Measurements from ENCODE around the gene HLA-C. TPM values are rescaled to one million over a fixed set of nuclear protein-coding genes. Genes with fewer than 3 reads are reported as not detected.
"Not testable (repeated sequence)": the region's sequence is repeated elsewhere in the genome, so short reads cannot be mapped to it uniquely, and the experiment has no call there.

Gene HLA-C
- total RNA-seq, 3 donors from 2014 or later (not counting 1 experiment from before 2014, with no cell fraction given), result 2,828 to 3,894 (median 3,245) TPM

DNA sequence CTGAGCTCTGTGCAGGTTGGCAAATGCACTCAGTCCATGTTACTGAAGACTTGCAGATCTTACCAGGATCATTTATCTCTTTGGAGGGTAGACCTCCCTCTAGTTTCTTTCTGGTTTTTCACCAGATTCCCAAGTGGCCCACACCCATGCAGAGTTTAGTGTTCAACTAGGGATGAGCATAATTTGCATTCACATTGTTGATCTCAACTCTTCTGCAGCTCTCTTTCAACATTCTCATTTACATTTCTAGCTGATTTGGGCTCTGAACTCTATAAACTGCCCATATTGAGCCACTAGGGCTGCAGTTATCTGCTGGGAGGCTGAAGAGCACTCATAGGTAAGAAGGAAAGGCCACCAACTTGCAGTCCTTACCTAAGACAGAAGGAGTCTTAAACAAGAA, 17.9 kb upstream of the HLA-C start:
- H3K9me3 Mint-ChIP-seq, result no peaks in the 10 kb centered on the region
- intact Hi-C loops (cut with micrococcal nuclease), result no loop called here
- peak overlapping the region in 1 of 2 donors; percentile 70 for H3K27ac Mint-ChIP-seq
- no peak for ATAC-seq
- DNase-seq, result no peak
- Histone ChIP-seq H3K36me3 (ENCODE audit: control insufficient read depth, insufficient read depth, low read length) (no peaks in the 10 kb centered on the region), H3K27ac (ENCODE audit: low read length) (no peak overlapping the region), H3K9me3 (ENCODE audit: control insufficient read depth, insufficient read depth, low read length) (no peaks in the 10 kb centered on the region), H3K4me1 (ENCODE audit: control insufficient read depth, insufficient read depth, low read length) (no peaks in the 10 kb centered on the region), H3K27me3 (ENCODE audit: control insufficient read depth, insufficient read depth, low read length) (peaks cover 11% of the 10 kb centered on the region), H3K4me3 (ENCODE audit: low read length) (no peak overlapping the region)
- H3K27me3 Mint-ChIP-seq (ENCODE audit: low read depth in 2 of 2), result peaks cover 16 to 48% of the 10 kb centered on the region in 2 donors
- TF ChIP-seq, protein P1, sequence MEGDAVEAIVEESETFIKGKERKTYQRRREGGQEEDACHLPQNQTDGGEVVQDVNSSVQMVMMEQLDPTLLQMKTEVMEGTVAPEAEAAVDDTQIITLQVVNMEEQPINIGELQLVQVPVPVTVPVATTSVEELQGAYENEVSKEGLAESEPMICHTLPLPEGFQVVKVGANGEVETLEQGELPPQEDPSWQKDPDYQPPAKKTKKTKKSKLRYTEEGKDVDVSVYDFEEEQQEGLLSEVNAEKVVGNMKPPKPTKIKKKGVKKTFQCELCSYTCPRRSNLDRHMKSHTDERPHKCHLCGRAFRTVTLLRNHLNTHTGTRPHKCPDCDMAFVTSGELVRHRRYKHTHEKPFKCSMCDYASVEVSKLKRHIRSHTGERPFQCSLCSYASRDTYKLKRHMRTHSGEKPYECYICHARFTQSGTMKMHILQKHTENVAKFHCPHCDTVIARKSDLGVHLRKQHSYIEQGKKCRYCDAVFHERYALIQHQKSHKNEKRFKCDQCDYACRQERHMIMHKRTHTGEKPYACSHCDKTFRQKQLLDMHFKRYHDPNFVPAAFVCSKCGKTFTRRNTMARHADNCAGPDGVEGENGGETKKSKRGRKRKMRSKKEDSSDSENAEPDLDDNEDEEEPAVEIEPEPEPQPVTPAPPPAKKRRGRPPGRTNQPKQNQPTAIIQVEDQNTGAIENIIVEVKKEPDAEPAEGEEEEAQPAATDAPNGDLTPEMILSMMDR (IDR thresholded peaks at IDR 0.05), result no peak
- H3K36me3 Mint-ChIP-seq, result no peaks in the 10 kb centered on the region
- no peak overlapping the region for H3K4me3 Mint-ChIP-seq
- H3K4me1 Mint-ChIP-seq, result peaks cover 5 to 10% of the 10 kb centered on the region in 2 donors

DNA sequence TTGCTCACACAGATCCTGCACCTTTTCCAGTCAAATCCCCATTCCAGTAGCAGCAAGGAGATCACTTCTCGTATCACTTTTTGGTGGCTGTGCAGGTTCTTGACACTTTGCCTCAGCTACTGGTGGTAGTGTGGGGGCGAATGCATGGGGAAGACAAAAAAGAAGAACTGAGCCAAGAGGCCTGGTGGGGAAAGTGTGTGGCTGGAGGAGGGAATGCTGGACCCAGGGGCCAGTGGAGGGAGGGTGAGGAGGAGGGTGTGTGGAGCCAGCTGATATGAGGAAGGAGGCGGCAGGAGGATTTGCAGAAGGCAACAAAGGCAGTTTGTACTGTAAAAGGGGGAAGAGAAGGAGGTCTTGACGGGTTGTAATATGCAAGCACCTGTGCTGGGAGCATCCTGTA, 15.7 kb upstream of the HLA-C start:
- H3K36me3 ChIP-seq (ENCODE audit: control insufficient read depth, insufficient read depth, low read length), result no peaks in the 10 kb centered on the region
- Mint-ChIP-seq H3K36me3 (no peaks in the 10 kb centered on the region), H3K4me3 (no peak overlapping the region), H3K4me1 (peaks cover 5 to 10% of the 10 kb centered on the region in 2 donors), H3K27ac (no peak overlapping the region), H3K9me3 (no peaks in the 10 kb centered on the region), H3K27me3 (ENCODE audit: low read depth in 2 of 2) (peaks cover 13 to 27% of the 10 kb centered on the region in 2 donors)
- ATAC-seq, result no peak
- no peak overlapping the region for H3K4me3 ChIP-seq (ENCODE audit: low read length)
- no peaks in the 10 kb centered on the region for H3K4me1 ChIP-seq (ENCODE audit: control insufficient read depth, insufficient read depth, low read length)
- DNase-seq, result no peak
- no peak overlapping the region for H3K27ac ChIP-seq (ENCODE audit: low read length)
- H3K9me3 ChIP-seq (ENCODE audit: control insufficient read depth, insufficient read depth, low read length), result no peaks in the 10 kb centered on the region
- TF ChIP-seq, protein P1 (IDR thresholded peaks at IDR 0.05), result no peak
- 90% methylated on average over 4 of the region's 4 CpGs for WGBS (ENCODE audit: insufficient coverage)
- peaks cover 3% of the 10 kb centered on the region for H3K27me3 ChIP-seq (ENCODE audit: control insufficient read depth, insufficient read depth, low read length)
- intact Hi-C loops (cut with micrococcal nuclease), result no loop called here

DNA sequence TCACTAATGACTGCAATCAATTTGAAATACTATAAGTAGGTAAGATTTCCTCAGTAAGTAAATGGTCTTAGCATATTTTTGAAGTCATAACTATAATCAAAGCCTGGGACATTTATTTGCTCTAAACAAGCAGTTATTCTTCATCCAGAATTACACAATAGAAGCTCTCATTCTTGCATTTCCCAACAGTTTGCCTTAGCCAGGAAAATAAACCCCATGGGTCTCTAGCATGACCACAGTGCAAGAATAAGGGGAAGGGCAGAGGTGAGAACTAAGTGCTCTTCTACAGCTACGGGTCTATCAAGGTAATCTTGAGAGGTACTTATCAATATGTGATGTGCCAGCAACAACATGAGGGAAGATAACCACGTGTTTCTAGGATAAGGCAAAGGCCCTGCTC, 14.1 kb upstream of the HLA-C start:
- DNase-seq, result no peak
- Mint-ChIP-seq H3K27me3 (ENCODE audit: low read depth in 2 of 2) (peaks cover 6 to 13% of the 10 kb centered on the region in 2 donors), H3K9me3 (no peaks in the 10 kb centered on the region), H3K4me1 (peaks cover 5 to 10% of the 10 kb centered on the region in 2 donors), H3K36me3 (no peaks in the 10 kb centered on the region), H3K27ac (no peak overlapping the region), H3K4me3 (no peak overlapping the region)
- no peaks in the 10 kb centered on the region for H3K4me1 ChIP-seq (ENCODE audit: control insufficient read depth, insufficient read depth, low read length)
- WGBS (ENCODE audit: insufficient coverage), result 86% methylated on average over 2 of the region's 2 CpGs
- H3K9me3 ChIP-seq (ENCODE audit: control insufficient read depth, insufficient read depth, low read length), result no peaks in the 10 kb centered on the region
- TF ChIP-seq, protein P1 (IDR thresholded peaks at IDR 0.05), result no peak
- no peaks in the 10 kb centered on the region for H3K36me3 ChIP-seq (ENCODE audit: control insufficient read depth, insufficient read depth, low read length)
- ATAC-seq, result no peak
- intact Hi-C loops (cut with micrococcal nuclease), result no loop called here
- no peaks in the 10 kb centered on the region for H3K27me3 ChIP-seq (ENCODE audit: control insufficient read depth, insufficient read depth, low read length)
- H3K27ac ChIP-seq (ENCODE audit: low read length), result no peak overlapping the region
- H3K4me3 ChIP-seq (ENCODE audit: low read length), result no peak overlapping the region

DNA sequence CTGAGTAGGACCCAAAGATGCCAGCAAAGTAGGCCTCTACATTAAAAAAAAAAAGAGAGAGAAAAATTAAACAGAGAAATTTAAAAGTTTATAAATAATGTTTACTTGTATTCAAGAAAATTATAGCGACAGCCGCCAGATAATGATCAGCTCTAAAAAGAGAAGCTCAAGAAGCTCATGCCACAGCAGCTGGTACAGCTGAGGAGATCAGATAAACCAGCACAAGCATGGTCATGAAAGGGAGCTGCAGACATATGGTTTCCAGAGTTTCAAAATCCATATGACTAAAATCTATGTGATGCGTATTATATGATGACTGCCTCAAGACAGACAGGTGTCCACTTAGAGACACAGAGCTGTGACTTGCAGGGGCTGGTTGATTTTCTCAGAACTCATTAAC, 13.6 kb upstream of the HLA-C start:
- 50% methylated on average over 3 of the region's 3 CpGs for WGBS (ENCODE audit: insufficient coverage)
- TF ChIP-seq, protein P1 (IDR thresholded peaks at IDR 0.05), result no peak
- Mint-ChIP-seq H3K36me3 (no peaks in the 10 kb centered on the region), H3K4me3 (no peak overlapping the region), H3K9me3 (no peaks in the 10 kb centered on the region), H3K4me1 (peaks cover 5 to 10% of the 10 kb centered on the region in 2 donors), H3K27ac (no peak overlapping the region), H3K27me3 (ENCODE audit: low read depth in 2 of 2) (peaks cover 6 to 13% of the 10 kb centered on the region in 2 donors)
- ATAC-seq (no peak), DNase-seq (no peak)
- H3K4me1 ChIP-seq (ENCODE audit: control insufficient read depth, insufficient read depth, low read length), result no peaks in the 10 kb centered on the region
- H3K9me3 ChIP-seq (ENCODE audit: control insufficient read depth, insufficient read depth, low read length), result no peaks in the 10 kb centered on the region
- H3K27ac ChIP-seq (ENCODE audit: low read length), result no peak overlapping the region
- no peaks in the 10 kb centered on the region for H3K27me3 ChIP-seq (ENCODE audit: control insufficient read depth, insufficient read depth, low read length)
- H3K4me3 ChIP-seq (ENCODE audit: low read length), result no peak overlapping the region
- H3K36me3 ChIP-seq (ENCODE audit: control insufficient read depth, insufficient read depth, low read length), result no peaks in the 10 kb centered on the region
- intact Hi-C loops (cut with micrococcal nuclease), result no loop called here

DNA sequence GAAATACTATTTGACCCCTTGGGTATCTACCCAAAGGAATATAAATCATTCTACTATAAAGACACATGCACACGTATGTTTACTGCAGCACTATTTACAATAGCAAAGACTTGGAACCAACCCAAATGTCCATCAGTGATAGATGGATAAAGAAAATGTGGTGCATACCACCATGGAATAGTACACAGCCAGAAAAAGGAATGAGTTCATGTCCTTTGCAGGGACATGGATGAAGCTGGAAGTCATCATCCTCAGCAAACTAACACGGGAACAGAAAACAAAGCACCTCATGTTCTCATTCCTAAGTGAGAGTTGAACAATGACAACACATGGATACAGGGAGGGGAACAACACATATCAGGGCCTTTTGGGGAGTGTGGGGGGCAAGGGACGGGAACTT, 7.8 kb upstream of the HLA-C start:
- ATAC-seq; H3K4me1 ChIP-seq (ENCODE audit: control insufficient read depth, insufficient read depth, low read length); H3K4me3 Mint-ChIP-seq; H3K36me3 Mint-ChIP-seq; H3K27me3 ChIP-seq (ENCODE audit: control insufficient read depth, insufficient read depth, low read length); H3K27me3 Mint-ChIP-seq (ENCODE audit: low read depth in 2 of 2); H3K9me3 Mint-ChIP-seq; H3K9me3 ChIP-seq (ENCODE audit: control insufficient read depth, insufficient read depth, low read length); H3K27ac ChIP-seq (ENCODE audit: low read length); DNase-seq; H3K4me3 ChIP-seq (ENCODE audit: low read length); H3K4me1 Mint-ChIP-seq; intact Hi-C loops (cut with micrococcal nuclease); H3K27ac Mint-ChIP-seq; H3K36me3 ChIP-seq (ENCODE audit: control insufficient read depth, insufficient read depth, low read length): not testable (repeated sequence)
- 100% methylated on average over 1 of the region's 3 CpGs for whole genome bisulfite sequencing (ENCODE audit: insufficient coverage)

Data from natural killer cell (primary cell).